ENCODE data around the gene GP1BA.
A peak's percentile ranks its signal among the peaks of the same experiment; 100 is the strongest.

GP1BA gene

GRCh38 chr17:4947411-4948165 is 15.5 kb downstream of the GP1BA start (continued):
- TF ChIP-seq ZNF548 (tag by site-specific recombination; IDR thresholded peaks at IDR 0.05) (no peak), ZNF354C (tag by site-specific recombination; IDR thresholded peaks at IDR 0.05; ENCODE audit: borderline replicate concordance, low read depth) (no peak), GLI2 (tag by site-specific recombination; IDR thresholded peaks at IDR 0.05; ENCODE audit: borderline replicate concordance, low read depth) (no peak), SETDB1 (IDR thresholded peaks at IDR 0.05; ENCODE audit: insufficient read length, low read length) (no peak), ZNF621 (tag by site-specific recombination; IDR thresholded peaks at IDR 0.05) (no peak), PATZ1 (tag by site-specific recombination; IDR thresholded peaks at IDR 0.05) (peak; percentile 88), ZNF394 (tag by site-specific recombination; IDR thresholded peaks at IDR 0.05; ENCODE audit: borderline replicate concordance) (0 out of 2 replicates have a peak, but pooled peaks have one; percentile 26), KLF16 (tag by site-specific recombination; IDR thresholded peaks at IDR 0.05) (peak; percentile 64), GLIS1 (tag by site-specific recombination; IDR thresholded peaks at IDR 0.05) (peak; percentile 34; the same call in 1 of the 2 replicates), ZNF488 (tag by site-specific recombination; IDR thresholded peaks at IDR 0.05) (no peak), BCL6B (tag by site-specific recombination; IDR thresholded peaks at IDR 0.05) (no peak), ZNF416 (tag by site-specific recombination; IDR thresholded peaks at IDR 0.05) (no peak), AEBP2 (tag by site-specific recombination; IDR thresholded peaks at IDR 0.05; ENCODE audit: borderline replicate concordance) (no peak), HIC1 (tag by site-specific recombination; IDR thresholded peaks at IDR 0.05) (0 out of 2 replicates have a peak, but pooled peaks have one; percentile 71), SP2 (tag by site-specific recombination; IDR thresholded peaks at IDR 0.05) (peak; percentile 82), HOXA7 (CRISPR knock-in tag; IDR thresholded peaks at IDR 0.05; ENCODE audit: borderline replicate concordance) (no peak), ZNF324 (tag by site-specific recombination; IDR thresholded peaks at IDR 0.05) (0 out of 2 replicates have a peak, but pooled peaks have one; percentile 30), KLF8 (tag by site-specific recombination; IDR thresholded peaks at IDR 0.05) (peak; percentile 96), KLF1 (tag by site-specific recombination; IDR thresholded peaks at IDR 0.05) (peak; percentile 97), ZBTB7A (tag by site-specific recombination; IDR thresholded peaks at IDR 0.05; ENCODE audit: low read depth) (peak; percentile 80; the same call in 1 of the 2 replicates), KLF7 (tag by site-specific recombination; IDR thresholded peaks at IDR 0.05; ENCODE audit: borderline replicate concordance) (peak; percentile 68), PRDM2 (tag by site-specific recombination; IDR thresholded peaks at IDR 0.05; ENCODE audit: borderline replicate concordance) (no peak)

Measured in HEK293 (cell line).